ENCODE results near the gene NOXA1.
"Not testable (repeated sequence)": the region's sequence is repeated elsewhere in the genome, so short reads cannot be mapped to it uniquely, and the experiment has no call there.

The NOXA1 gene

GRCh38 chr9:137381501-137382443 is 41.4 kb upstream of the NOXA1 start:
- no peak overlapping the region for H3K4me3 ChIP-seq (ENCODE audit: low read depth, low read length)
- no peak overlapping the region for H2AFZ ChIP-seq (ENCODE audit: low read length, unreplicated experiment)
- H3K27ac ChIP-seq (ENCODE audit: low read depth, low read length), result no peak overlapping the region
- no peaks in the 10 kb centered on the region for H3K4me1 ChIP-seq (ENCODE audit: control insufficient read depth, insufficient read depth, low read length, unreplicated experiment)
- no peaks in the 10 kb centered on the region for H3K27me3 ChIP-seq (ENCODE audit: insufficient read depth, low read length)
- H3K79me2 ChIP-seq (ENCODE audit: control insufficient read depth, insufficient read depth, low read length, unreplicated experiment), result no peaks in the 10 kb centered on the region
- H3K36me3 ChIP-seq (ENCODE audit: insufficient read depth, low read length), result no peaks in the 10 kb centered on the region

GRCh38 chr9:137382444-137383080 is 40.6 kb upstream of the NOXA1 start:
- Histone ChIP-seq H2AFZ (ENCODE audit: low read length, unreplicated experiment) (no peak overlapping the region), H3K36me3 (ENCODE audit: insufficient read depth, low read length) (no peaks in the 10 kb centered on the region), H3K4me1 (ENCODE audit: control insufficient read depth, insufficient read depth, low read length, unreplicated experiment) (no peaks in the 10 kb centered on the region), H3K4me3 (ENCODE audit: low read depth, low read length) (no peak overlapping the region), H3K27me3 (ENCODE audit: insufficient read depth, low read length) (no peaks in the 10 kb centered on the region), H3K27ac (ENCODE audit: low read depth, low read length) (no peak overlapping the region), H3K79me2 (ENCODE audit: control insufficient read depth, insufficient read depth, low read length, unreplicated experiment) (no peaks in the 10 kb centered on the region)

- Histone ChIP-seq H2AFZ (ENCODE audit: low read length, unreplicated experiment) (no peak overlapping the region), H3K27ac (ENCODE audit: low read depth, low read length) (no peak overlapping the region), H3K79me2 (ENCODE audit: control insufficient read depth, insufficient read depth, low read length, unreplicated experiment) (no peaks in the 10 kb centered on the region), H3K4me3 (ENCODE audit: low read depth, low read length) (no peak overlapping the region), H3K27me3 (ENCODE audit: insufficient read depth, low read length) (no peaks in the 10 kb centered on the region), H3K36me3 (ENCODE audit: insufficient read depth, low read length) (no peaks in the 10 kb centered on the region), H3K4me1 (ENCODE audit: control insufficient read depth, insufficient read depth, low read length, unreplicated experiment) (no peaks in the 10 kb centered on the region)
Observed at GRCh38 chr9:137383081-137383783, 40.0 kb upstream of the NOXA1 start.

- no peaks in the 10 kb centered on the region for H3K4me1 ChIP-seq (ENCODE audit: control insufficient read depth, insufficient read depth, low read length, unreplicated experiment)
- H3K27ac ChIP-seq (ENCODE audit: low read depth, low read length), result no peak overlapping the region
- H2AFZ ChIP-seq (ENCODE audit: low read length, unreplicated experiment), result no peak overlapping the region
- no peak overlapping the region for H3K4me3 ChIP-seq (ENCODE audit: low read depth, low read length)
- H3K36me3 ChIP-seq (ENCODE audit: insufficient read depth, low read length), result no peaks in the 10 kb centered on the region
- no peaks in the 10 kb centered on the region for H3K27me3 ChIP-seq (ENCODE audit: insufficient read depth, low read length)
- H3K79me2 ChIP-seq (ENCODE audit: control insufficient read depth, insufficient read depth, low read length, unreplicated experiment), result no peaks in the 10 kb centered on the region
Observed at GRCh38 chr9:137383784-137384756, 39.1 kb upstream of the NOXA1 start.

- H3K4me3 ChIP-seq (ENCODE audit: low read depth, low read length), result no peak overlapping the region
- no peaks in the 10 kb centered on the region for H3K27me3 ChIP-seq (ENCODE audit: insufficient read depth, low read length)
- H3K36me3 ChIP-seq (ENCODE audit: insufficient read depth, low read length), result no peaks in the 10 kb centered on the region
- no peak overlapping the region for H2AFZ ChIP-seq (ENCODE audit: low read length, unreplicated experiment)
- no peaks in the 10 kb centered on the region for H3K4me1 ChIP-seq (ENCODE audit: control insufficient read depth, insufficient read depth, low read length, unreplicated experiment)
- no peaks in the 10 kb centered on the region for H3K79me2 ChIP-seq (ENCODE audit: control insufficient read depth, insufficient read depth, low read length, unreplicated experiment)
- H3K27ac ChIP-seq (ENCODE audit: low read depth, low read length), result no peak overlapping the region
Observed at GRCh38 chr9:137385061-137385655, 38.0 kb upstream of the NOXA1 start.

- not testable (repeated sequence) for H3K4me3 ChIP-seq (ENCODE audit: low read depth, low read length); H3K27ac ChIP-seq (ENCODE audit: low read depth, low read length)
Observed at GRCh38 chr9:137386507-137387113, 36.6 kb upstream of the NOXA1 start.

GRCh38 chr9:137387114-137387890 is 35.9 kb upstream of the NOXA1 start:
- Histone ChIP-seq H3K4me1 (ENCODE audit: control insufficient read depth, insufficient read depth, low read length, unreplicated experiment) (no peaks in the 10 kb centered on the region), H3K79me2 (ENCODE audit: control insufficient read depth, insufficient read depth, low read length, unreplicated experiment) (no peaks in the 10 kb centered on the region), H3K27me3 (ENCODE audit: insufficient read depth, low read length) (no peaks in the 10 kb centered on the region), H3K27ac (ENCODE audit: low read depth, low read length) (no peak overlapping the region), H3K4me3 (ENCODE audit: low read depth, low read length) (no peak overlapping the region), H3K36me3 (ENCODE audit: insufficient read depth, low read length) (no peaks in the 10 kb centered on the region), H2AFZ (ENCODE audit: low read length, unreplicated experiment) (no peak overlapping the region)

More at GRCh38 chr9:137386507-137387113, 36.6 kb upstream of the NOXA1 start:
- not testable (repeated sequence) for H2AFZ ChIP-seq (ENCODE audit: low read length, unreplicated experiment); H3K27me3 ChIP-seq (ENCODE audit: insufficient read depth, low read length); H3K4me1 ChIP-seq (ENCODE audit: control insufficient read depth, insufficient read depth, low read length, unreplicated experiment); H3K79me2 ChIP-seq (ENCODE audit: control insufficient read depth, insufficient read depth, low read length, unreplicated experiment); H3K36me3 ChIP-seq (ENCODE audit: insufficient read depth, low read length)

GRCh38 chr9:137387891-137388560 is 35.2 kb upstream of the NOXA1 start:
- H3K4me3 ChIP-seq (ENCODE audit: low read depth, low read length), result no peak overlapping the region
- no peaks in the 10 kb centered on the region for H3K27me3 ChIP-seq (ENCODE audit: insufficient read depth, low read length)
- no peak overlapping the region for H2AFZ ChIP-seq (ENCODE audit: low read length, unreplicated experiment)
- no peaks in the 10 kb centered on the region for H3K36me3 ChIP-seq (ENCODE audit: insufficient read depth, low read length)
- no peaks in the 10 kb centered on the region for H3K79me2 ChIP-seq (ENCODE audit: control insufficient read depth, insufficient read depth, low read length, unreplicated experiment)
- no peaks in the 10 kb centered on the region for H3K4me1 ChIP-seq (ENCODE audit: control insufficient read depth, insufficient read depth, low read length, unreplicated experiment)
- H3K27ac ChIP-seq (ENCODE audit: low read depth, low read length), result no peak overlapping the region

Measured in ACC112 (cell line).